HG02970 (cell line): ENCODE measurements around the gene CLEC4A.
"Not testable (repeated sequence)": the region's sequence is repeated elsewhere in the genome, so short reads cannot be mapped to it uniquely, and the experiment has no call there.

Source experiments
- ATAC-seq: cut with Tn5 transposase; IDR thresholded peaks from one replicate; pipeline ENCODE4 v1.9.1; 2021; ENCODE audit warnings: mild to moderate bottlenecking, moderate library complexity, moderate number of reproducible peaks; ENCODE audit not compliant: unreplicated experiment, low FRiP score

The CLEC4A gene

GRCh38 chr12:8133636-8134397, 10.4 kb downstream of the CLEC4A start:
- not testable (repeated sequence) for ATAC-seq

- not testable (repeated sequence) for ATAC-seq
Observed at GRCh38 chr12:8134398-8134930, 11.0 kb downstream of the CLEC4A start.

DNA sequence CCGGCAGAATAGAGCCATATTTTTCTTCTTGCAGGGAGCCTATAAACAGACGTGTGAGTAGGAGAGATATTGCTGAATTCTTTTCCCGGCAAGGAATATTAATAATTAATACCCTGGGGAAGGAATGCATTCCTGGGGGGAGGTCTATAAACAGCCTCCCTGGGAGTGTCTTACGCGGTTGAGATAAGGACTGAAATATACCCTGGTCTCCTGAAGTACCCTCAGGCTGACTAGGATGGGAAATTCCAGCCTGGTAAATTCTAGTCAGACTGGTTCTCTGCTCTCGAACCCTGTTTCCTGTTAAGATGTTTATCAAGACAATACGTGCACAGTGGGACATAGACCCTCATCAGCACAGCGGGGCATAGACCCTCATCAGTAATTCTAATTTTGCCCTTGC, 18.2 kb downstream of the CLEC4A start:
- ATAC-seq: not testable (repeated sequence)

GRCh38 chr12:8143261-8143660, 19.8 kb downstream of the CLEC4A start:
- no peak for ATAC-seq

DNA sequence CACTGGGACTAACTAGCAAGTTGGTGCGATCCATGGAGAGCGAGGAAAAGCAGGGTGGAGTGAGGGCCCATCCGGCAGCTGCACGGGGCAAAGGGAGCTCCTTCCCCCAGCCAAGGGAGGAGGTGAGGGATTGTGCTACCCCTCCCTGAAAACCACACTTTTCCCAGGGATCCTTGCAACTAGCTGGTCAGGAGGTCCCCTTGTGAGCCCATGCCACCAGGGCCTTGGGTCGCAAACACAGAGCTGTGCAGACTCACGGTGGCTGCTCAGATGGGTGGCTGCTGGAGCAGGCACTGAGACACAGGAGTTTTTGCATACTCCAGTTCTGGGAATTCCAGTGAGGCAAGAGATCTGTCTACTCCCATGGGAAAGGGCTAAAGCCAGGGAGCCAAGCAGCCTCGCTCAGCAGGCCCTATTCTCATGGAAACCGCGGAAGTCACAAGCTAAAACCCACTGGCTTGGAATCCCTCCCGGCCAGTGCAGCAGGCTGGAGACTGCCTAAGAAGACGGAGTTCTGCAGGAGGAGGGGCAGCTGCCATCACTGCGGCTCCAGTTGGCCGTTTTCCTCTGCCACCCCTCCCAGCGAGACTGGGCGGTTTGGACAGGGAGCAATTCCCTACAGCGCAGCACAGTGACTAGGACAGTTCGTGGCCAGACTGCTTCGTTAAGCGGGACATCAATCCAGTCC, 22.5 kb downstream of the CLEC4A start:
- ATAC-seq: no peak

DNA sequence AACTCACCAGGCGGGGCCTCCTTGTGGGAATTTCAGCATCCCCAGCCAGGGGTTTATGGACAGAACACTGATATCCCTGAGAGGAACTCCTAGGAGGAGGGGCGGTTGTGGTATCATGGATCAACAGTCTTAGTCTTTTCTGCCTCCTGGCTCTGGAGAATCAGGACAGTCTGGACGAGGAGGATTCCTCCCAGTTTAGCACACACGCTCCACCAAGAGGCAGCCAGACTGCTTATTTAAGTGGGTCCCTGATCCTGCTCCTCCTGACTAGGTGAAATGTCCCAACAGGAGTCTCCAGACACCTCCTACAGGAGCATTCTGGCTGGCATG, 23.0 kb downstream of the CLEC4A start:
- no peak for ATAC-seq

DNA sequence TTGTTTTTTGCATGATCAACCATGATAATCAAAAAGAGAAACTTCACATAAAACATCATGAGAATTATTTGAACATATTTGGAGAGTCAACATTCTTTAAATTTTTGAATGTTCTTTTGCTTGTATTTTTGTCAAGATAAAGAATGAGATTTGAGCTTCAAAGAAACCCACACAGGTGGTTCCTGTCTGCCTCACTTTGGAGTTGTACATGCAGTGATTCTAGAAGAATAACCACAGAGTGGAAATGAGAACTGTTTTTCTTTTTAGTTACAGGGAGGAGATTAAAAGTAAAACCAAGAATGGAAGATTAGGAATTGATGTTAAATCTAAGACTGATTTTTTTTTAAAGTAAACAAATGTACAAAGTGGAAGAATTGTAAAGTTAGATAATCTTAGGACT, 31.1 kb downstream of the CLEC4A start:
- no peak for ATAC-seq

DNA sequence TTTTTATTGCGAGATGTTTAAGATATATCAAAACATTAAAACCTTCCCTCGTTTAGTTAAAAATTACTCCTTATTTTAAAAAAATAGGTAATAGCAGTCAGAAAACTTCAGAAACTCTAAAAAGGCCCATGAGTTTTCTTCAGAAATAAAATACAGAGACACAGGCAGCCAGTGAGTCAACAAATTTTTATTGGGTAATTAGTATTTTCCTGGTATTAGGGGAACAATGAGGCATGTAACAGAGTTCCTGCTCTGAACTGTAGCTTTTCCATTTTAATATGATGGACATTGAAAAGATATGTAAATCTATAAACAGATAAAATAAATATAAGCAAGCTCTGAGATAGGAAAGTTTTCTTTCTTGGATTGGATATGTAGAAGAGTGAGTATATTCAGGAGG, 33.0 kb downstream of the CLEC4A start:
- no peak for ATAC-seq

GRCh38 chr12:8156845-8157244, 33.4 kb downstream of the CLEC4A start, which contains the start of gene ZNF705A:
Gene ZNF705A (plus strand): TSS chr12:8157015. CDS start chr12:8172626, 15,611 bp downstream.
- ATAC-seq: no peak

DNA sequence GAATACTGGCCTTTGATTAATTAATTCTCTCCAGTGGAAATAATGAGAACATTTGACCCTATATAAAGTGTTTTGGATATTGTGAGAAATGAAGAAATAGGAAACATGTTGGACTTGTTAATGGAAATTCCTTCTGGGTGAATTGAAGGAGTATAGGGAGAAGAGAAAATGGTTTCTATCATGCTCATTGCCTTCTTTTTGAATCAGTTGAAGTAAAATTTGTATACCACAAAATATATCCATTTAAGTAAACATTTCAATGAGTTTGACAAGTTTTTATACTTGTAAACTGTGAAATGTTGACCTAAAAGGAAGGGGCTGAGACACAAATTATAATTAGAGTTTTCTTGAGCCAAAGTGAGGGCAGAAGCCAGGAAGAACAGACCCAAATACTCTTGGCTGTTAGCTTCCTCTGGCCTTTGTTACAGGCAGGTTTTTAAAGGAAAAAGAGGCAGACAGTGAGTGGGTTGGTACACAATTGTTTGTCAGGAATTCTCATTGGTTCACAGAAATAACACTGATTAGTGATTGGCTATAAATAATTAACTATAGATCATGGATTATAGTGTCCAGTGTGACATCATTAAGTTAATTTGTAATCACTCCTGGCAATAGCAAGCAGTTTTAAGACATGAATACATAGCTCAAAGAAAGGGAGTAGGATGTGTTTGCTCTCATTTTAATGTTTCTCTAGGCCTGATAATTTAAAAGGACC, 34.2 kb downstream of the CLEC4A start:
- no peak for ATAC-seq

DNA sequence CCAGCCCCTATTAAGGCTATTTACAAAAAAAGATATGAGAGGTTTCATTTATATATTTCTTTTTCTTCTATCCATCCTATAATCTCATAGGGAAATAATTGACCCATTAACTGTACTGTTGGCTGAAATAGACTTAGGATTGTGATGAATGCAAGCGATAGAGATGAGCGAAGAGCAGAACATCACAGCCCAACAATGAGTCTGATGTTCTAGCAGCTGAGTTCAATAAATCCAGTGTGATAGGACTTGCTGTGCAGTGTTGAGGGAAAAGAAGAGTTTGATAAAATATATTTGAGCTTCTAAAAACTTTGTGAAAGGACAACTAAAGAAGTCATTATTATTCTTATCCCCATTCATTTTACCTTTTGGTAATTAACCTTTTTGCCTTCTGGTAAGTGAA, 49.5 kb downstream of the CLEC4A start:
- ATAC-seq: not testable (repeated sequence)

- ATAC-seq: not testable (repeated sequence)
Observed at GRCh38 chr12:8179989-8180585, 56.7 kb downstream of the CLEC4A start.

DNA sequence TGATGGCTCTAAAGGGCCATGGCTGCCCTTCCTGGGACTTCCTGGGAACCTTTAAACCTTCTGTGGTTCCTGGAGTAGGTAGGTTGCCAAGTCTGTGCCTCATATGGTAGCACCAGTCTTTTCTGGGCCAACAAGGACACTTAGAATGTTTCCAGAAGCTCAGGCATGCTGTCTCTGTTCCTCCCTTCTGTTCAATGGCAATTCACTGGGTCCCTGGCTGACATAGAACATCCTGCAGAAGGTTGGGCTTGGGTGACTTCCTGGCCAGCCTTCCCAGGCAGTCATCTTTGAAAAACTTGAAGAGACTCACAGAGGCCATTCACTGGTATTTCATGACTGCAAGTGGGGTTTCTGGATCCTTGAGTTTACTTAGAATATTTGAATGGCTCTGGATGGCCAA, 57.9 kb downstream of the CLEC4A start:
- ATAC-seq: not testable (repeated sequence)

DNA sequence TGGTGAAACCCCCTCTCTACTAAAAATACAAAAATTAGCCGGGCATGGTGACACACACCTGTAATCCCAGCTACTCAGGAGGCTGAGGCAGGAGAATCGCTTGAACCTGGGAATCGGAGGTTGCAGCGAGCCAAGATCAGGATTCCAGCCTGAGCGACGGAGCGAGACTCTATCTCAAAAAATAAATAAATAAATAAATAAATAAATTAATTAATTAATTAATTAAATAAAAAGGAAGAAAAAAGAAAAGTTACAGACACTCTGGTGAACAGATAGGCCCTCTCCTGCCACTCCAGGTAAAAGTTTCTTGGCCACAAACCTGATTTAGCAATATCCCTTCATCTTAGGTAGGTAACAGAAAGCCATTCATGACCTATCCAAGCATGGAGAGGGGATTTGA, 59.5 kb downstream of the CLEC4A start:
- not testable (repeated sequence) for ATAC-seq

DNA sequence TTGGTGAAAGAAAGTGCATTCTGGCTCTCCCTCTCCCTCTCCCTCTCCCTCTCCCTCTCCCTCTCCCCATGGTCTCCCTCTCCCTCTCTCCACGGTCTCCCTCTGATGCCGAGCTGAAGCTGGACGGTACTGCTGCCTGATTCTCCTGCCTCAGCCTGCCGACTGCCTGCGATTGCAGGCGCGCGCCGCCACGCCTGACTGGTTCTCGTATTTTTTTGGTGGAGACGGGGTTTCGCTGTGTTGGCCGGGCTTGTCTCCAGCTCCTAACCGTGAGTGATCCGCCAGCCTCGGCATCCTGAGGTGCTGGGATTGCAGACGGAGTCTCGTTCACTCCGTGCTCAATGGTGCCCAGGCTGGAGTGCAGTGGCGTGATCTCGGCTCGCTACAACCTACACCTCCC, 59.9 kb downstream of the CLEC4A start:
- not testable (repeated sequence) for ATAC-seq

DNA sequence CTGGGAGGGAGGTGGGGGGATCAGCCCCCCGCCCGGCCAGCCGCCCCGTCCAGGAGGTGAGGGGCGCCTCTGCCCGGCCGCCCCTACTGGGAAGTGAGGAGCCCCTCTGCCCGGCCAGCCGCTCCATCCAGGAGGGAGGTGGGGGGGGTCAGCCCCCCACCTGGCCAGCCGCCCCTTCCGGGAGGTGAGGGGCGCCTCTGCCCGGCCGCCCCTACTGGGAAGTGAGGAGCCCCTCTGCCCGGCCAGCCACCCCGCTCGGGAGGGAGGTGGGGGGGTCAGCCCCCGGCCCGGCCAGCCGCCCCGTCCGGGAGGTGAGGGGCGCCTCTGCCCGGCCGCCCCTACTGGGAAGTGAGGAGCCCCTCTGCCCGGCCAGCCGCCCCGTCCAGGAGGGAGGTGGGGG, 60.8 kb downstream of the CLEC4A start:
- not testable (repeated sequence) for ATAC-seq

DNA sequence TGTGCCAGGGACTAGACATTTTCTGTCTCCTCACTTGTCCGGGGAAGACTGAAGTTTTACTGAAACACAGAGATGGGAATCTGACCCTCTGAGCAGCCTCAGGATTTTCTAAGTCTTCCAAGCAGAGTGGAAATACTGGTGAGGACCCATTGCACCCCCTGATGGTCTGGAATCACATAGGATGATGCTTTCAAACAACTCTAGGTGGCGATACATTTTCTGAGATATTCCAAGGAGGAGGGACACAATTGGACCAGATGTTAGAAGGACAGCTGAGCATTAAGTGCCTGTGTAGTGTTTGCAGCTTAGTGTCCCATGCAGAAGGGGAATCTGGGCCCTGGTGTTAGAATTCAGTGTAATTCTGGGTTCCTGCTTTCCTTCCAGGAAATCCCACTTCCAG, 64.7 kb downstream of the CLEC4A start:
- ATAC-seq: not testable (repeated sequence)
